AG04449 (cell line): ENCODE data around the gene CNN1.

Experiments used
- CTCF ChIA-PET: fragments of 350-600 bp; formaldehyde crosslinking; extraction: SDS; loops from one replicate; lab custom pipeline; 2021; ENCODE audit warnings: antibody characterized with exemption; lab: Yijun Ruan, JAX
- POLR2A ChIA-PET: fragments of 400-600, 350-600 bp; formaldehyde crosslinking; extraction: SDS; loops from one replicate; lab custom pipeline; 2020; ENCODE audit warnings: antibody characterized with exemption, inconsistent platforms; lab: Yijun Ruan, JAX
- DNase-seq: peaks from one replicate; pipeline ENCODE4 v3.0.0-alpha.2; 2010; ENCODE audit warnings: low read depth, low spot score
- H3K4me3 ChIP-seq: 2 replicates; pipeline ENCODE4 v1.5.1; 2011; ENCODE audit warnings: low read depth, mild to moderate bottlenecking, control low read depth, low read length
- CTCF ChIP-seq: IDR thresholded peaks from one replicate; pipeline ENCODE4 v1.5.1; 2011; ENCODE audit warnings: mild to moderate bottlenecking, moderate library complexity, low read length, control low read depth, inconsistent platforms; ENCODE audit not compliant: insufficient read depth; ENCODE audit errors: missing control alignments

Gene CNN1

GRCh38 chr19:11538232-11539036, at the start of gene CNN1:
CNN1 (plus strand) TSS chr19:11538851; CDS start chr19:11538928, 77 bp downstream.
- H3K4me3 ChIP-seq: peak within 1 kb of the TSS; percentile 64
- ChIA-PET POLR2A (interaction anchor here (1.0 kb wide), 2 partner anchors 10 to 20 kb away, joined by 3 to 4 read pairs; partner anchors contain the start of genes ECSIT and ELOF1), CTCF (interaction anchor here (0.7 to 1.6 kb wide), 7 partner anchors 8 to 84 kb away, joined by 3 to 8 read pairs (median 3); partner anchors contain the start of genes ECSIT and ELOF1)
- TF ChIP-seq CTCF: no peak
- no peak for DNase-seq

GRCh38 chr19:11489378-11489777, 49.3 kb upstream of the CNN1 start:
- ChIA-PET CTCF (no interaction called here), POLR2A (no interaction called here)
- TF ChIP-seq CTCF: no peak
- no peak for DNase-seq
- H3K4me3 ChIP-seq: no peak overlapping the region

- ChIA-PET CTCF (interaction anchor here (0.7 to 4.7 kb wide), 13 partner anchors 9 to 213 kb away, joined by 3 to 55 read pairs (median 5); no protein-coding TSS in a partner anchor), POLR2A (no interaction called here)
- no peak overlapping the region for H3K4me3 ChIP-seq
- no peak for DNase-seq
- TF ChIP-seq CTCF: no peak
Measured at GRCh38 chr19:11494634-11495285, 43.9 kb upstream of the CNN1 start.

GRCh38 chr19:11495481-11495880, 43.2 kb upstream of the CNN1 start:
- DNase-seq: no peak
- H3K4me3 ChIP-seq: no peak overlapping the region
- ChIA-PET CTCF (interaction anchor here (0.9 to 4.7 kb wide), 14 partner anchors 9 to 214 kb away, joined by 3 to 55 read pairs (median 5); no protein-coding TSS in a partner anchor), POLR2A (no interaction called here)
- no peak for TF ChIP-seq CTCF

- CTCF ChIA-PET: interaction anchor here (0.6 to 4.7 kb wide), 17 partner anchors 8 to 215 kb away, joined by 3 to 55 read pairs (median 5); no protein-coding TSS in a partner anchor
- POLR2A ChIA-PET: no interaction called here
- no peak for DNase-seq
- H3K4me3 ChIP-seq: no peak overlapping the region
- TF ChIP-seq CTCF: no peak
Measured at GRCh38 chr19:11495885-11496284, 42.8 kb upstream of the CNN1 start.
